ENCODE data around the gene ZFP90. TPM values are rescaled to one million over a fixed set of nuclear protein-coding genes. Genes with fewer than 3 reads are reported as not detected.

The ZFP90 gene
- total and polyA plus RNA-seq, 4 donors: 2.1 to 18.9 (median 5.6) TPM

- H3K9me3 ChIP-seq (ENCODE audit: control insufficient read depth in 4 of 4, low read length in 3 of 4): no peaks in the 10 kb centered on the region
- H3K9ac ChIP-seq (ENCODE audit: low read depth in 1 of 2, low read length in 2 of 2): no peak overlapping the region
- H3K27ac ChIP-seq (ENCODE audit: low read depth in 1 of 2, low read length in 2 of 2): no peak overlapping the region
- no peaks in the 10 kb centered on the region for H3K36me3 ChIP-seq (ENCODE audit: control insufficient read depth in 4 of 4, insufficient read depth in 3 of 4, low read depth in 1 of 4, low read length in 3 of 4)
- H3K27me3 ChIP-seq (ENCODE audit: control insufficient read depth in 4 of 4, insufficient read depth in 4 of 4, low read length in 3 of 4): no peaks in the 10 kb centered on the region
- TF ChIP-seq GABPA (IDR thresholded peaks at IDR 0.05 in 1 of 2, conservative IDR thresholded peaks at IDR 0.05 in 1 of 2): no peak
- no peak for TF ChIP-seq REST (IDR thresholded peaks at IDR 0.05)
- no peak for TF ChIP-seq MAX (IDR thresholded peaks at IDR 0.05)
- no peak for TF ChIP-seq RAD21 (IDR thresholded peaks at IDR 0.05)
- no peak for TF ChIP-seq JUND (IDR thresholded peaks at IDR 0.05)
- TF ChIP-seq ATF3 (IDR thresholded peaks at IDR 0.05): no peak
- TF ChIP-seq EGR1 (IDR thresholded peaks at IDR 0.05; ENCODE audit: low read depth in 2 of 2): no peak
- TF ChIP-seq TAF1 (conservative IDR thresholded peaks at IDR 0.05): no peak
- TF ChIP-seq NR2F2 (IDR thresholded peaks at IDR 0.05): no peak
- no peak for TF ChIP-seq RXRA (IDR thresholded peaks at IDR 0.05)
- TF ChIP-seq YY1 (IDR thresholded peaks at IDR 0.05): no peak
- TF ChIP-seq SP1 (IDR thresholded peaks at IDR 0.05): no peak
- TF ChIP-seq FOXA1 (IDR thresholded peaks at IDR 0.05): no peak
- TF ChIP-seq HNF4A (conservative IDR thresholded peaks at IDR 0.05): no peak
- no peak for TF ChIP-seq FOXA2 (IDR thresholded peaks at IDR 0.05)
- no peak for TF ChIP-seq ZBTB33 (IDR thresholded peaks at IDR 0.05)
- no peak for TF ChIP-seq CTCF (IDR thresholded peaks at IDR 0.05; ENCODE audit: low read depth, low read length, missing input control)
- no peak for TF ChIP-seq HNF4G (IDR thresholded peaks at IDR 0.05)
- no peak for DNase-seq (ENCODE audit: low spot score)
- no peak overlapping the region for H3K4me3 ChIP-seq (ENCODE audit: low read depth in 1 of 3, low read length in 3 of 3)
- H3K4me1 ChIP-seq (ENCODE audit: control insufficient read depth in 4 of 4, insufficient read depth in 4 of 4, low read length in 3 of 4): peaks cover 0 to 7% (median 0%) of the 10 kb centered on the region in 4 donors
- WGBS: 62% methylated on average over 5 of the region's 5 CpGs
Measured at GRCh38 chr16:68499006-68499405, 40.1 kb upstream of the ZFP90 start.
